Gastrocnemius medialis (tissue), 4 donors: ENCODE data around the gene MTCL1.

ENCODE experiments used
- POLR2A ChIP-seq, 2 donors: fragments of 450-650 bp; IDR thresholded peaks; one replicate each; pipeline ENCODE4 v1.6.1; 2017; ENCODE audit warnings: antibody characterized with exemption in 2 of 2, mild to moderate bottlenecking in 2 of 2, moderate library complexity in 2 of 2
- TF ChIP-seq, protein P1 (sequence below), 5 experiments: fragments of 450-650 bp in 3 of 5; fragments of 200-600 bp in 2 of 5; sonication (generic) in 2 of 5; IDR thresholded peaks in 4 of 5; conservative IDR thresholded peaks in 1 of 5; 1 replicate in 4 of 5; 2 replicates in 1 of 5; pipeline ENCODE4 v1.5.1; 2016 to 2019; ENCODE audit warnings: antibody characterized with exemption in 5 of 5, mild to moderate bottlenecking in 3 of 5, moderate library complexity in 3 of 5

DNA sequence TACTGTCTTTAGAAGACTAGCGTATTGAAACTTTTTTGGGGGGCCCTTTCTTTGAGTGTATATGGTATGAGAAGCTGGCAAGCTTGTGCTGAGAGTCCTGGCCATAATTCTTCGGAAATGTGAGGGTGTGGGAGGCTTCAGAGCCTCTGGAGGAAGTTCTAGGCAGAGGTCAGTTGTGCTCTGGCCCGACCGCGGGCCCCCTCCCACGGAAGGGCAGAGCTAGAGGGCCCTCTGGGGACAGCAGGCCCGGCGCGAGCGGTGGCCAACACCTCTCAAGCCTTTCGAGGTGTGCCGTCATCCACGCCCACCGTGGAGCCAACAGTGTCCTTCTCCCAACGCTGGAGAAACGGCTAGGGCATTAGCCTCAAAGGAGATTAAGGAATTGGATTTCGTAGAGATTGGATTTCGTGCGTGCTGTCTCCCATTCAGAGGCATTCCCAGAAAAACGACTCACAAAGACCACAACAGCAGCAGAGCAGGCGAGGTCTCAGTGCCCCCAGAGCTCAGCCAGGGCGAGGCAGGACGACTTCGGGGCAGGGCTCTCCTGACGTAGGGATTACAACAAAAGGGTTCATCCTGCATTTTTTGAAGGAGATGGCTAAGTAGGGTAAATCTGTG, 2.2 kb upstream of the MTCL1 start:
- TF ChIP-seq, protein P1, sequence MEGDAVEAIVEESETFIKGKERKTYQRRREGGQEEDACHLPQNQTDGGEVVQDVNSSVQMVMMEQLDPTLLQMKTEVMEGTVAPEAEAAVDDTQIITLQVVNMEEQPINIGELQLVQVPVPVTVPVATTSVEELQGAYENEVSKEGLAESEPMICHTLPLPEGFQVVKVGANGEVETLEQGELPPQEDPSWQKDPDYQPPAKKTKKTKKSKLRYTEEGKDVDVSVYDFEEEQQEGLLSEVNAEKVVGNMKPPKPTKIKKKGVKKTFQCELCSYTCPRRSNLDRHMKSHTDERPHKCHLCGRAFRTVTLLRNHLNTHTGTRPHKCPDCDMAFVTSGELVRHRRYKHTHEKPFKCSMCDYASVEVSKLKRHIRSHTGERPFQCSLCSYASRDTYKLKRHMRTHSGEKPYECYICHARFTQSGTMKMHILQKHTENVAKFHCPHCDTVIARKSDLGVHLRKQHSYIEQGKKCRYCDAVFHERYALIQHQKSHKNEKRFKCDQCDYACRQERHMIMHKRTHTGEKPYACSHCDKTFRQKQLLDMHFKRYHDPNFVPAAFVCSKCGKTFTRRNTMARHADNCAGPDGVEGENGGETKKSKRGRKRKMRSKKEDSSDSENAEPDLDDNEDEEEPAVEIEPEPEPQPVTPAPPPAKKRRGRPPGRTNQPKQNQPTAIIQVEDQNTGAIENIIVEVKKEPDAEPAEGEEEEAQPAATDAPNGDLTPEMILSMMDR (IDR thresholded peaks at IDR 0.05 in 4 of 5, conservative IDR thresholded peaks at IDR 0.05 in 1 of 5) = no peak
- no peak for TF ChIP-seq POLR2A (IDR thresholded peaks at IDR 0.05)
